Hepatocyte (in vitro differentiated cells): ENCODE results near the gene PCNP.

Experiments used
- EZH2 ChIP-seq: fragments of 200-600 bp; sonication (generic); IDR thresholded peaks from 2 replicates; pipeline ENCODE4 v1.6.1; 2016; ENCODE audit warnings: antibody characterized with exemption, mild to moderate bottlenecking, borderline replicate concordance
- EZH2phosphoT487 ChIP-seq: fragments of 200-600 bp; sonication (generic); IDR thresholded peaks from one replicate; pipeline ENCODE4 v1.6.1; 2018; ENCODE audit warnings: antibody characterized with exemption, mild to moderate bottlenecking, low read depth, moderate library complexity; ENCODE audit not compliant: unreplicated experiment, severe bottlenecking
- TF ChIP-seq, protein P1 (sequence below): fragments of 200-600 bp; sonication (generic); IDR thresholded peaks from 2 replicates; pipeline ENCODE4 v1.5.1; 2016; ENCODE audit warnings: antibody characterized with exemption, mild to moderate bottlenecking; ENCODE audit not compliant: poor library complexity

DNA sequence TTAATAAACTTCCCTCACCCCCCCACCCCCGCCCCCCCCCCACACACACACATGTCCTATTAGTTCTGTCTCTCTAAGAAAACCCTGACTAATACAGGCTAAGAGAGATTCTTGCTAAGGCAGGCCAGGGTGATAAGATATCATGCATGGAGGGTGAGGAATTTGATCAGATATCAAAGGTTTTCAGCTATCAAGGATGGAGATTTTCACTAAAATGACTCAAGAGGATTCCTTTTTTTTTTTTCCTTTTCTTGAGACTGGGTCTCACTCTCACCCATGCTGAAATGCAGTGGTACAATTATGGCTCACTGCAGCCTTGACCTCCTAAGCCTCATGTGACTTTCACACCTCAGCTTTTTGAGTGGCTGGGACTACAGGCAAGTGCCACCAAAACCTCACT lies 46.1 kb upstream of the PCNP start:
- TF ChIP-seq EZH2 (no peak), EZH2phosphoT487 (no peak)
- TF ChIP-seq, protein P1, sequence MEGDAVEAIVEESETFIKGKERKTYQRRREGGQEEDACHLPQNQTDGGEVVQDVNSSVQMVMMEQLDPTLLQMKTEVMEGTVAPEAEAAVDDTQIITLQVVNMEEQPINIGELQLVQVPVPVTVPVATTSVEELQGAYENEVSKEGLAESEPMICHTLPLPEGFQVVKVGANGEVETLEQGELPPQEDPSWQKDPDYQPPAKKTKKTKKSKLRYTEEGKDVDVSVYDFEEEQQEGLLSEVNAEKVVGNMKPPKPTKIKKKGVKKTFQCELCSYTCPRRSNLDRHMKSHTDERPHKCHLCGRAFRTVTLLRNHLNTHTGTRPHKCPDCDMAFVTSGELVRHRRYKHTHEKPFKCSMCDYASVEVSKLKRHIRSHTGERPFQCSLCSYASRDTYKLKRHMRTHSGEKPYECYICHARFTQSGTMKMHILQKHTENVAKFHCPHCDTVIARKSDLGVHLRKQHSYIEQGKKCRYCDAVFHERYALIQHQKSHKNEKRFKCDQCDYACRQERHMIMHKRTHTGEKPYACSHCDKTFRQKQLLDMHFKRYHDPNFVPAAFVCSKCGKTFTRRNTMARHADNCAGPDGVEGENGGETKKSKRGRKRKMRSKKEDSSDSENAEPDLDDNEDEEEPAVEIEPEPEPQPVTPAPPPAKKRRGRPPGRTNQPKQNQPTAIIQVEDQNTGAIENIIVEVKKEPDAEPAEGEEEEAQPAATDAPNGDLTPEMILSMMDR = no peak
